Osteoblast (primary cell): ENCODE results near the gene TDP1. TPM values are rescaled to one million over a fixed set of nuclear protein-coding genes. Genes with fewer than 3 reads are reported as not detected.
"Not testable (repeated sequence)": the region's sequence is repeated elsewhere in the genome, so short reads cannot be mapped to it uniquely, and the experiment has no call there.

Experiments used
- DNase-seq: peaks from one replicate; pipeline ENCODE4 v3.0.0; 2011; ENCODE audit warnings: low spot score, mixed read lengths; ENCODE audit not compliant: insufficient read length; ENCODE audit errors: missing footprints
- H2AFZ ChIP-seq: 2 replicates; pipeline ENCODE4 v1.6.0; 2011; ENCODE audit warnings: mild to moderate bottlenecking, low read length
- H3K27ac ChIP-seq: 2 replicates; pipeline ENCODE4 v1.5.1; 2011; ENCODE audit warnings: mild to moderate bottlenecking, low read depth, low read length, moderate library complexity
- H3K27me3 ChIP-seq: 2 replicates; pipeline ENCODE4 v1.6.0; 2012; ENCODE audit warnings: mild to moderate bottlenecking, control low read depth, inconsistent platforms, low read length, moderate library complexity; ENCODE audit not compliant: insufficient read depth
- H3K36me3 ChIP-seq: 2 replicates; pipeline ENCODE4 v1.5.1; 2011; ENCODE audit warnings: mild to moderate bottlenecking, low read length, control low read depth, moderate library complexity; ENCODE audit not compliant: insufficient read depth
- H3K4me1 ChIP-seq: 2 replicates; pipeline ENCODE4 v1.5.1; 2011; ENCODE audit warnings: mild to moderate bottlenecking, low read length, control low read depth, moderate library complexity; ENCODE audit not compliant: insufficient read depth
- H3K4me2 ChIP-seq: 2 replicates; pipeline ENCODE4 v1.6.0; 2011; ENCODE audit warnings: mild to moderate bottlenecking, low read length; ENCODE audit not compliant: insufficient read depth
- H3K4me3 ChIP-seq: fragments of 200-600 bp; sonication (generic); 3 replicates; pipeline ENCODE4 v1.5.1; 2012; ENCODE audit warnings: mild to moderate bottlenecking, low read length, inconsistent platforms; ENCODE audit not compliant: insufficient read depth
- H3K79me2 ChIP-seq: 2 replicates; pipeline ENCODE4 v1.6.0; 2012; ENCODE audit warnings: mild to moderate bottlenecking, low read length, control low read depth, inconsistent platforms; ENCODE audit not compliant: insufficient read depth
- H3K9me3 ChIP-seq: 2 replicates; pipeline ENCODE4 v1.5.1; 2011; ENCODE audit warnings: low read depth, low read length, control low read depth
- H4K20me1 ChIP-seq: 2 replicates; pipeline ENCODE4 v1.6.0; 2012; ENCODE audit warnings: mild to moderate bottlenecking, low read length, control low read depth; ENCODE audit not compliant: insufficient read depth
- total RNA-seq: library from RNA; depleted of rRNA; stranded (reverse); fragments of >200 nt; gene quantifications from 2 replicates; pipeline ENCODE4 v1.2.3, GENCODE V29; 2012
- TF ChIP-seq, protein P1 (sequence below): IDR thresholded peaks from 2 replicates; pipeline ENCODE4 v1.5.1; 2011; ENCODE audit warnings: mild to moderate bottlenecking, low read depth, low read length, moderate library complexity; ENCODE audit errors: extremely low read depth

Gene TDP1
- total RNA-seq, 1 donor: 11.2 TPM

DNA sequence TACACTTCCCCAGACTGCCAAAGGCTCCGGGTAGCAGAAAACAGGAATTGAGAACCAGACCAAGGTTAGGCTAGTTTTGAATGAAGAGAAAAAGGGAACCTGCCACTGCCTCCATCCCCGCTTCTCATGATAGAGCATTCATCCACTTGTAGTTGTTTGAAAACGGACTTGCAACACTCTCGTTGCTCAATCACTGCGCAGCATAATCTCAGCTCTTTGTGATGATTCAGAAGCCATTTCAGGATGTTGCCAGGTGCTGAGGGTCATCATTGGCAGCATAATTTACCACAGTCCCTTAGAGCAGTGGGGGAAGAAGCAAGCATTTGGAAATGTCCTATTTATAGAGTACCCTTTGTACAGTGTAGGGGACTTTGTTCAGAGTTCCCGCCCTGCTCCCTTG, 131.7 kb downstream of the TDP1 start:
- Histone ChIP-seq H3K9me3 (no peaks in the 10 kb centered on the region), H4K20me1 (no peaks in the 10 kb centered on the region), H2AFZ (no peak overlapping the region), H3K4me1 (peaks cover 16% of the 10 kb centered on the region), H3K4me3 (no peak overlapping the region), H3K4me2 (no peak overlapping the region), H3K79me2 (no peaks in the 10 kb centered on the region), H3K27ac (no peak overlapping the region), H3K27me3 (peaks cover 9% of the 10 kb centered on the region), H3K36me3 (no peaks in the 10 kb centered on the region)
- TF ChIP-seq, protein P1, sequence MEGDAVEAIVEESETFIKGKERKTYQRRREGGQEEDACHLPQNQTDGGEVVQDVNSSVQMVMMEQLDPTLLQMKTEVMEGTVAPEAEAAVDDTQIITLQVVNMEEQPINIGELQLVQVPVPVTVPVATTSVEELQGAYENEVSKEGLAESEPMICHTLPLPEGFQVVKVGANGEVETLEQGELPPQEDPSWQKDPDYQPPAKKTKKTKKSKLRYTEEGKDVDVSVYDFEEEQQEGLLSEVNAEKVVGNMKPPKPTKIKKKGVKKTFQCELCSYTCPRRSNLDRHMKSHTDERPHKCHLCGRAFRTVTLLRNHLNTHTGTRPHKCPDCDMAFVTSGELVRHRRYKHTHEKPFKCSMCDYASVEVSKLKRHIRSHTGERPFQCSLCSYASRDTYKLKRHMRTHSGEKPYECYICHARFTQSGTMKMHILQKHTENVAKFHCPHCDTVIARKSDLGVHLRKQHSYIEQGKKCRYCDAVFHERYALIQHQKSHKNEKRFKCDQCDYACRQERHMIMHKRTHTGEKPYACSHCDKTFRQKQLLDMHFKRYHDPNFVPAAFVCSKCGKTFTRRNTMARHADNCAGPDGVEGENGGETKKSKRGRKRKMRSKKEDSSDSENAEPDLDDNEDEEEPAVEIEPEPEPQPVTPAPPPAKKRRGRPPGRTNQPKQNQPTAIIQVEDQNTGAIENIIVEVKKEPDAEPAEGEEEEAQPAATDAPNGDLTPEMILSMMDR: no peak
- no peak for DNase-seq

DNA sequence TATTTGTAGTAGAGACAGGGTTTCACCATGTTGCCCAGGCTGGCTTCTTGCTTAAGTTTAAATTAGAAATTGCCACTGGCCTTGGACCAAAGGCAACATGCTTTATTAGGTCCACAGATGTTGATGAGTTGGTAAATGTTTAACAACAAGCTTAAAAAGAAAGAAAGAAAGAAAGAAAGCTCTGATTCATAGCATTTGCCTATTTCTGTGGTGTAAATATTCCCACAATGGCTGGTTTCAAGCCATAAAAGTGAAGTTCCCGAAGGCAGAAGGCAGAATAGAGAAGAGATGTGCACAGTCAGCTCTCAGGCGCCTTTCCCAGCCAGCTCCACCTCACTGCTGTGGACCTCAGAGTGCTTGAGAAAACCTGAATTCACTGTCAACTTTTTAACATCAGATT, 132.4 kb downstream of the TDP1 start:
- Histone ChIP-seq H3K9me3 (no peaks in the 10 kb centered on the region), H3K27ac (no peak overlapping the region), H3K4me1 (peaks cover 16% of the 10 kb centered on the region), H3K79me2 (no peaks in the 10 kb centered on the region), H3K36me3 (no peaks in the 10 kb centered on the region), H3K4me2 (no peak overlapping the region), H3K27me3 (peaks cover 9% of the 10 kb centered on the region), H3K4me3 (no peak overlapping the region), H2AFZ (no peak overlapping the region), H4K20me1 (no peaks in the 10 kb centered on the region)
- TF ChIP-seq, protein P1: no peak
- DNase-seq: no peak

DNA sequence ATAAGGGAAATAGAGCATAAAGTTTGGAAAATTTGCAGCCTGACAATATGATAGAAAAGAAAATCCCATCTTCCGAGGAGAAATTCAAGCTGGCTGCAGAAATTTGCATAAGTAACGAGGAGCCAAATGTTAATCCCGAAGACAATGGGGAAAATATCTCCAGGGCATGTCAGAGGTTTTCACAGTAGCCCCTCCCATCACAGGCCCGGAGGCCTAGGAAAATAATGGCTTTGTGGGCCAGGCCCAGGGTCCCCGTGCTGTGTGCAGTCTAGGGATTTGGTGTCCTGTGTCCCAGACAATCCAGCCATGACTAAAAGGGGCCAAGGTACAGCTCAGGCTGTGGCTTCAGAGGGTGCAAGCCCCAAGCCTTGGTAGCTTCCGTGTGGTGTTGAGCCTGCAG, 133.8 kb downstream of the TDP1 start:
- not testable (repeated sequence) for H4K20me1 ChIP-seq, DNase-seq, H3K4me3 ChIP-seq, H3K36me3 ChIP-seq, H3K27ac ChIP-seq, H3K4me2 ChIP-seq, H2AFZ ChIP-seq, H3K79me2 ChIP-seq, H3K27me3 ChIP-seq, H3K9me3 ChIP-seq
- peaks cover 26% of the 10 kb centered on the region for H3K4me1 ChIP-seq

DNA sequence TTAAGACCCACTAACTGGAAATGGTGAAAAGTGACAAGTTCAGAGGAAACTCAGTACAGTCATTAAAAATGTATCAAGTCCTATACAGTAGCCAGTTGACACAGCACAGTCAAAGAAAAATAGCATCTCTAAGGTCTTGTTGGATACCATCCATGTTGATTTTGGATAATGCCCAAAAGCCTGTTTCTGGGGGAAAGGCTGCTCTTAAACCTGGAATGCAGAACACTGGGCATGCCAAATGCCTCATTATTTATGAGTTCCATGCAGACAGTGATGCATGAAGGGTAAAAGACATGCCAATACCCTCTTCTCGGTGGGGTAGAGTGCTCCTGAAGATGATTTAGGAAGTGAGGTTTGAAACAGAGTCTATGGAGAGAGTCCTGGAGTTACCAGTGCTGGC, 135.7 kb downstream of the TDP1 start:
- DNase-seq: peak; percentile 69
- peaks cover 9% of the 10 kb centered on the region for H3K27me3 ChIP-seq

More for the DNA sequence above, 135.7 kb downstream of the TDP1 start:
- Histone ChIP-seq H2AFZ (no peak overlapping the region), H4K20me1 (no peaks in the 10 kb centered on the region), H3K9me3 (no peaks in the 10 kb centered on the region), H3K79me2 (no peaks in the 10 kb centered on the region), H3K4me2 (peak overlapping the region; percentile 9), H3K27ac (no peak overlapping the region), H3K4me1 (peaks cover 26% of the 10 kb centered on the region), H3K36me3 (no peaks in the 10 kb centered on the region), H3K4me3 (no peak overlapping the region)
- TF ChIP-seq, protein P1: no peak
